HepG2 (cell line): ENCODE results near the gene TP73. TPM values are rescaled to one million over a fixed set of nuclear protein-coding genes. Genes with fewer than 3 reads are reported as not detected.

ENCODE experiments used
- CBX1 ChIP-seq: IDR thresholded peaks from one replicate; pipeline ENCODE4 v1.6.1; 2016; ENCODE audit warnings: antibody characterized with exemption, low read depth
- DNMT3B ChIP-seq: conservative IDR thresholded peaks from 2 replicates; pipeline ENCODE4 v1.6.1; 2016; ENCODE audit warnings: missing biosample characterization, control low read depth
- KDM2A ChIP-seq: sonication (generic); formaldehyde crosslinking; IDR thresholded peaks from 2 replicates; pipeline ENCODE4 v1.4.0; 2020; ENCODE audit warnings: low read depth, missing genetic modification reagents, borderline replicate concordance
- NONO ChIP-seq, 2 experiments: fragments of 450-650 bp in 1 of 2; sonication (generic) in 1 of 2; formaldehyde crosslinking in 1 of 2; IDR thresholded peaks in 1 of 2; conservative IDR thresholded peaks in 1 of 2; 2 replicates each; pipeline versions ENCODE4 v1.6.1 to v1.8.0; 2017 to 2022; ENCODE audit warnings: mild to moderate bottlenecking in 1 of 2, missing genetic modification reagents in 1 of 2, moderate library complexity in 1 of 2
- TEAD3 ChIP-seq: optimal IDR thresholded peaks from 2 replicates; pipeline ENCODE3; 2016; ENCODE audit warnings: borderline replicate concordance
- THAP11 ChIP-seq: IDR thresholded peaks from 2 replicates; pipeline ENCODE4 v1.6.1; 2016; ENCODE audit warnings: missing biosample characterization, missing genetic modification reagents
- TMF1 ChIP-seq: sonication (generic); formaldehyde crosslinking; IDR thresholded peaks from 2 replicates; pipeline ENCODE4 v1.8.1; 2022; ENCODE audit warnings: low read depth, missing genetic modification reagents
- ZNF629 ChIP-seq: sonication (generic); formaldehyde crosslinking; conservative IDR thresholded peaks from 2 replicates; pipeline ENCODE4 v1.5.0; 2020; ENCODE audit warnings: missing genetic modification reagents
- polyA plus RNA-seq, 8 experiments: library from polyadenylated mRNA; depleted of rRNA in 3 of 8; stranded (reverse) in 7 of 8; unstranded in 1 of 8; fragments of >200 nt; fragmentation: Illumina TruSeq in 4 of 8; extraction: Trizol in 4 of 8; gene quantifications; 2 replicates each; pipeline versions ENCODE4 v1.2.1 to v1.2.3, GENCODE V29; 2011 to 2016; ENCODE audit warnings: low read depth in 4 of 8, missing spikeins in 1 of 8, mixed read lengths in 1 of 8; ENCODE audit not compliant: insufficient read depth in 1 of 8
- total RNA-seq, 5 experiments: library from RNA; depleted of rRNA; stranded (reverse); fragments of >200 nt; fragmentation: Illumina TruSeq; extraction: Trizol; gene quantifications; 2 replicates each; pipeline ENCODE4 v1.2.3, GENCODE V29; 2016; ENCODE audit warnings: low read depth in 1 of 5
- TF ChIP-seq, protein P1 (sequence below): sonication (generic); formaldehyde crosslinking; IDR thresholded peaks from 2 replicates; pipeline ENCODE4 v1.5.1; 2020; ENCODE audit warnings: missing genetic modification reagents, mild to moderate bottlenecking, borderline replicate concordance
- TF ChIP-seq, protein P2 (sequence below): sonication (generic); formaldehyde crosslinking; conservative IDR thresholded peaks from 2 replicates; pipeline ENCODE4 v1.8.0; 2022; ENCODE audit warnings: mild to moderate bottlenecking, moderate library complexity, missing genetic modification reagents

TP73 gene
- total and polyA plus RNA-seq, 2 of the 13 experiments (the other 11 are each of a cell fraction or from before 2014, with no cell fraction given): 0.49 to 1.1 TPM

- TF ChIP-seq, protein P1, sequence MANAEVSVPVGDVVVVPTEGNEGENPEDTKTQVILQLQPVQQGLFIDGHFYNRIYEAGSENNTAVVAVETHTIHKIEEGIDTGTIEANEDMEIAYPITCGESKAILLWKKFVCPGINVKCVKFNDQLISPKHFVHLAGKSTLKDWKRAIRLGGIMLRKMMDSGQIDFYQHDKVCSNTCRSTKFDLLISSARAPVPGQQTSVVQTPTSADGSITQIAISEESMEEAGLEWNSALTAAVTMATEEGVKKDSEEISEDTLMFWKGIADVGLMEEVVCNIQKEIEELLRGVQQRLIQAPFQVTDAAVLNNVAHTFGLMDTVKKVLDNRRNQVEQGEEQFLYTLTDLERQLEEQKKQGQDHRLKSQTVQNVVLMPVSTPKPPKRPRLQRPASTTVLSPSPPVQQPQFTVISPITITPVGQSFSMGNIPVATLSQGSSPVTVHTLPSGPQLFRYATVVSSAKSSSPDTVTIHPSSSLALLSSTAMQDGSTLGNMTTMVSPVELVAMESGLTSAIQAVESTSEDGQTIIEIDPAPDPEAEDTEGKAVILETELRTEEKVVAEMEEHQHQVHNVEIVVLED (CRISPR knock-in tag): no peak
- TF ChIP-seq KDM2A (CRISPR knock-in tag) (peak; percentile 60; the same call in 1 of the 2 replicates), NONO (IDR thresholded peaks at IDR 0.05) (no peak), NONO (CRISPR knock-in tag; conservative IDR thresholded peaks at IDR 0.05) (peak; percentile 59), DNMT3B (CRISPR knock-in tag) (no peak), TMF1 (CRISPR knock-in tag) (no peak), THAP11 (peak; percentile 84), ZNF629 (no peak), CBX1 (no peak), TEAD3 (CRISPR knock-in tag) (peak; percentile 80)
- TF ChIP-seq, protein P2, sequence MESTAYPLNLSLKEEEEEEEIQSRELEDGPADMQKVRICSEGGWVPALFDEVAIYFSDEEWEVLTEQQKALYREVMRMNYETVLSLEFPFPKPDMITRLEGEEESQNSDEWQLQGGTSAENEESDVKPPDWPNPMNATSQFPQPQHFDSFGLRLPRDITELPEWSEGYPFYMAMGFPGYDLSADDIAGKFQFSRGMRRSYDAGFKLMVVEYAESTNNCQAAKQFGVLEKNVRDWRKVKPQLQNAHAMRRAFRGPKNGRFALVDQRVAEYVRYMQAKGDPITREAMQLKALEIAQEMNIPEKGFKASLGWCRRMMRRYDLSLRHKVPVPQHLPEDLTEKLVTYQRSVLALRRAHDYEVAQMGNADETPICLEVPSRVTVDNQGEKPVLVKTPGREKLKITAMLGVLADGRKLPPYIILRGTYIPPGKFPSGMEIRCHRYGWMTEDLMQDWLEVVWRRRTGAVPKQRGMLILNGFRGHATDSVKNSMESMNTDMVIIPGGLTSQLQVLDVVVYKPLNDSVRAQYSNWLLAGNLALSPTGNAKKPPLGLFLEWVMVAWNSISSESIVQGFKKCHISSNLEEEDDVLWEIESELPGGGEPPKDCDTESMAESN (CRISPR knock-in tag): peak; percentile 71; the same call in 1 of the 2 replicates
Measured at GRCh38 chr1:3668585-3669300, 16.4 kb downstream of the TP73 start (continued).
